H9 (cell line): ENCODE data around the gene TMEM14B. TPM values are rescaled to one million over a fixed set of nuclear protein-coding genes. Genes with fewer than 3 reads are reported as not detected.

Experiments used
- DNase-seq: peaks from one replicate; pipeline ENCODE4 v3.0.0-alpha.2; 2017
- H2AFZ ChIP-seq: one replicate; pipeline ENCODE4 v1.6.1; 2013; ENCODE audit warnings: mild to moderate bottlenecking, low read length, control low read depth, moderate library complexity
- H2AK5ac ChIP-seq: 2 replicates; pipeline ENCODE4 v1.6.1; 2013; ENCODE audit warnings: low read length, control low read depth, mixed read lengths; ENCODE audit not compliant: insufficient read length
- H2BK120ac ChIP-seq: one replicate; pipeline ENCODE4 v1.6.1; 2013; ENCODE audit warnings: low read depth, mild to moderate bottlenecking, low read length, control low read depth, inconsistent platforms; ENCODE audit not compliant: poor library complexity, severe bottlenecking
- H2BK12ac ChIP-seq: 2 replicates; pipeline ENCODE4 v1.6.1; 2013; ENCODE audit warnings: low read length, control low read depth, mixed read lengths, low read depth; ENCODE audit not compliant: insufficient read length
- H2BK15ac ChIP-seq: 2 replicates; pipeline ENCODE4 v1.6.1; 2013; ENCODE audit warnings: low read depth, low read length, control low read depth
- H2BK20ac ChIP-seq: one replicate; pipeline ENCODE4 v1.6.1; 2013; ENCODE audit warnings: low read depth, mild to moderate bottlenecking, low read length, control low read depth, inconsistent platforms; ENCODE audit not compliant: poor library complexity, severe bottlenecking
- H2BK5ac ChIP-seq: 2 replicates; pipeline ENCODE4 v1.6.1; 2013; ENCODE audit warnings: low read length, control low read depth, mixed read lengths; ENCODE audit not compliant: insufficient read length
- H3K14ac ChIP-seq: 2 replicates; pipeline ENCODE4 v1.6.1; 2013; ENCODE audit warnings: low read length, control low read depth; ENCODE audit not compliant: insufficient read depth
- H3K18ac ChIP-seq: 2 replicates; pipeline ENCODE4 v1.6.1; 2013; ENCODE audit warnings: low read depth, mild to moderate bottlenecking, mixed read lengths, low read length, control low read depth; ENCODE audit not compliant: insufficient read length
- H3K23ac ChIP-seq: 2 replicates; pipeline ENCODE4 v1.6.1; 2013; ENCODE audit warnings: low read length, control low read depth, mixed read lengths, low read depth; ENCODE audit not compliant: insufficient read length
- H3K23me2 ChIP-seq: 2 replicates; pipeline ENCODE4 v1.6.1; 2013; ENCODE audit warnings: low read depth, mild to moderate bottlenecking, mixed read lengths, low read length, control low read depth; ENCODE audit not compliant: insufficient read length, poor library complexity, severe bottlenecking
- H3K27ac ChIP-seq: 2 replicates; pipeline ENCODE4 v1.5.1; 2013; ENCODE audit warnings: low read length, control low read depth, mixed read lengths, low read depth; ENCODE audit not compliant: insufficient read length
- H3K27me3 ChIP-seq: 2 replicates; pipeline ENCODE4 v1.6.1; 2013; ENCODE audit warnings: low read length, control low read depth, inconsistent platforms; ENCODE audit not compliant: insufficient read depth
- H3K4ac ChIP-seq: 2 replicates; pipeline ENCODE4 v1.6.1; 2013; ENCODE audit warnings: low read depth, mild to moderate bottlenecking, control low read depth, inconsistent platforms, low read length, moderate library complexity
- H3K4me1 ChIP-seq: 2 replicates; pipeline ENCODE4 v1.6.1; 2013; ENCODE audit warnings: low read length, control low read depth, inconsistent platforms; ENCODE audit not compliant: insufficient read depth
- H3K4me2 ChIP-seq: 2 replicates; pipeline ENCODE4 v1.6.1; 2013; ENCODE audit warnings: low read length, control low read depth, mixed read lengths; ENCODE audit not compliant: insufficient read length, insufficient read depth
- H3K56ac ChIP-seq: 2 replicates; pipeline ENCODE4 v1.6.1; 2013; ENCODE audit warnings: low read depth, mild to moderate bottlenecking, mixed read lengths, low read length, control low read depth; ENCODE audit not compliant: insufficient read length
- H3K79me1 ChIP-seq: 2 replicates; pipeline ENCODE4 v1.6.1; 2013; ENCODE audit warnings: low read depth, mild to moderate bottlenecking, moderate library complexity, low read length, control low read depth, inconsistent platforms; ENCODE audit not compliant: insufficient read depth, poor library complexity, severe bottlenecking
- H3K79me2 ChIP-seq: 2 replicates; pipeline ENCODE4 v1.6.1; 2013; ENCODE audit warnings: low read length, control low read depth, inconsistent platforms; ENCODE audit not compliant: insufficient read depth
- H3K9ac ChIP-seq: 2 replicates; pipeline ENCODE4 v1.6.1; 2013; ENCODE audit warnings: low read length, control low read depth, mixed read lengths; ENCODE audit not compliant: insufficient read length; ENCODE audit errors: extremely low read depth
- H3K9me3 ChIP-seq: one replicate; pipeline ENCODE4 v1.6.1; 2013; ENCODE audit warnings: low read depth, low read length, inconsistent platforms; ENCODE audit not compliant: control insufficient read depth
- H3T11ph ChIP-seq: one replicate; pipeline ENCODE4 v1.6.1; 2013; ENCODE audit warnings: mild to moderate bottlenecking, low read length, control low read depth, inconsistent platforms
- H4K20me1 ChIP-seq: one replicate; pipeline ENCODE4 v1.6.1; 2013; ENCODE audit not compliant: control insufficient read depth, insufficient read length, insufficient read depth
- H4K5ac ChIP-seq: 2 replicates; pipeline ENCODE4 v1.6.1; 2013; ENCODE audit warnings: low read depth, mild to moderate bottlenecking, mixed read lengths, low read length, control low read depth; ENCODE audit not compliant: insufficient read length
- H4K8ac ChIP-seq: replicated peaks from 2 replicates; pipeline ENCODE4 v1.6.1; 2013; ENCODE audit warnings: low read length, control low read depth, mixed read lengths, low read depth; ENCODE audit not compliant: insufficient read length
- H4K91ac ChIP-seq: 2 replicates; pipeline ENCODE4 v1.6.1; 2013; ENCODE audit warnings: low read depth, mild to moderate bottlenecking, moderate library complexity, mixed read lengths, low read length, control low read depth; ENCODE audit not compliant: insufficient read length
- H3K27ac Mint-ChIP-seq, 3 experiments: 2 replicates in 2 of 3; 3 replicates in 1 of 3; pipeline ENCODE4 v1.8.0; 2020 to 2021; ENCODE audit warnings: mixed read lengths in 3 of 3, mild to moderate bottlenecking in 1 of 3, moderate library complexity in 1 of 3
- H3K27me3 Mint-ChIP-seq: 2 replicates; pipeline ENCODE4 v1.8.0; 2021; ENCODE audit warnings: low read depth, mild to moderate bottlenecking, moderate library complexity, mixed read lengths
- H3K36me3 Mint-ChIP-seq, 3 experiments: 2 replicates in 2 of 3; 3 replicates in 1 of 3; pipeline ENCODE4 v1.8.0; 2020 to 2021; ENCODE audit warnings: low read depth in 3 of 3, mixed read lengths in 3 of 3; ENCODE audit not compliant: insufficient read depth in 1 of 3
- H3K4me1 Mint-ChIP-seq, 2 experiments: 2 replicates each; pipeline ENCODE4 v1.8.0; 2020; ENCODE audit warnings: mixed read lengths in 2 of 2
- H3K4me3 Mint-ChIP-seq, 2 experiments: 2 replicates in 1 of 2; 3 replicates in 1 of 2; pipeline ENCODE4 v1.8.0; 2020 to 2021; ENCODE audit warnings: mild to moderate bottlenecking in 2 of 2, mixed read lengths in 2 of 2, moderate library complexity in 1 of 2
- H3K9me3 Mint-ChIP-seq, 2 experiments: 2 replicates in 1 of 2; 3 replicates in 1 of 2; pipeline ENCODE4 v1.8.0; 2020; ENCODE audit warnings: mild to moderate bottlenecking in 2 of 2, mixed read lengths in 2 of 2, moderate library complexity in 1 of 2
- CTCF ChIP-seq: fragments of 200-600 bp; sonication (generic); conservative IDR thresholded peaks from 3 replicates; pipeline ENCODE4 v1.8.0; 2021; ENCODE audit warnings: antibody characterized with exemption, mild to moderate bottlenecking
- WGBS: extraction: QIAGEN DNeasy Blood & Tissue Kit; methylation state at CpG from one replicate; pipeline ENCODE4 v1.1.7; 2013; ENCODE audit warnings: missing lambda C conversion rate, low lambda C conversion rate, mixed read lengths; ENCODE audit not compliant: insufficient read length; ENCODE audit errors: extremely low coverage; 5-methylcytosine and 5-hydroxymethylcytosine counted together
- total RNA-seq: library from RNA; stranded (reverse); gene quantifications from 2 replicates; pipeline ENCODE4 v1.2.1, GENCODE V29; 2021

The TMEM14B gene
- total RNA-seq, 1 experiment from 2014 or later, result 107 TPM

GRCh38 chr6:10769419-10769818 lies 21.8 kb downstream of the TMEM14B start:
- no peak overlapping the region for H3K18ac ChIP-seq
- no peaks in the 10 kb centered on the region for H3K4me1 Mint-ChIP-seq
- no peaks in the 10 kb centered on the region for H3K9me3 ChIP-seq
- no peak for DNase-seq
- no peak overlapping the region for H3T11ph ChIP-seq
- H3K27me3 ChIP-seq, result no peaks in the 10 kb centered on the region
- H3K36me3 Mint-ChIP-seq, result peaks cover 1 to 23% (median 19%) of the 10 kb centered on the region in 3 experiments; a peak in 5 of 7 replicates
- H4K20me1 ChIP-seq, result no peaks in the 10 kb centered on the region
- H2BK12ac ChIP-seq, result no peak overlapping the region
- no peak overlapping the region for H4K5ac ChIP-seq
- no CpG with 5 or more reads among the region's 3 CpGs for WGBS
- no peaks in the 10 kb centered on the region for H3K4me1 ChIP-seq
- H2AK5ac ChIP-seq, result no peak overlapping the region
- H2BK20ac ChIP-seq, result no peak overlapping the region
- no peaks in the 10 kb centered on the region for H3K79me2 ChIP-seq
- H3K9me3 Mint-ChIP-seq, result no peaks in the 10 kb centered on the region
- no peaks in the 10 kb centered on the region for H3K79me1 ChIP-seq
- no peaks in the 10 kb centered on the region for H3K23me2 ChIP-seq
- no peak overlapping the region for H2BK5ac ChIP-seq
- no peak overlapping the region for H3K4me2 ChIP-seq
- no peak overlapping the region for H3K56ac ChIP-seq
- H3K27ac ChIP-seq, result no peak overlapping the region
- no peak for TF ChIP-seq CTCF
- no peak overlapping the region for H3K14ac ChIP-seq
- H2AFZ ChIP-seq, result no peak overlapping the region
- H3K27me3 Mint-ChIP-seq, result no peaks in the 10 kb centered on the region
- H4K91ac ChIP-seq, result no peak overlapping the region
- H2BK120ac ChIP-seq, result no peak overlapping the region
- no peak overlapping the region for H4K8ac ChIP-seq
- H2BK15ac ChIP-seq, result no peak overlapping the region
- H3K27ac Mint-ChIP-seq, result 0 out of 7 replicates have a peak overlapping the region, but pooled peaks of 1 of the 3 experiments have one; percentile 80
- H3K4ac ChIP-seq, result no peak overlapping the region
- no peak overlapping the region for H3K4me3 Mint-ChIP-seq
- H3K23ac ChIP-seq, result no peak overlapping the region
- no peak overlapping the region for H3K9ac ChIP-seq
